Testis (tissue), 3 donors: ENCODE data around the gene ATP4B. TPM values are rescaled to one million over a fixed set of nuclear protein-coding genes. Genes with fewer than 3 reads are reported as not detected.

Experiments used
- DNase-seq: peaks from one replicate; pipeline ENCODE4 v3.0.0-alpha.2; 2019
- H3K27ac ChIP-seq, 2 donors: fragments of 200-600 bp; sonication (generic); one replicate each; pipeline ENCODE4 v1.5.1; 2019
- H3K27me3 ChIP-seq: fragments of 200-600 bp; sonication (generic); one replicate; pipeline ENCODE4 v1.5.1; 2019
- H3K36me3 ChIP-seq: fragments of 200-600 bp; sonication (generic); one replicate; pipeline ENCODE4 v1.5.1; 2017; ENCODE audit warnings: low read depth; ENCODE audit errors: missing control alignments
- H3K4me1 ChIP-seq: fragments of 200-600 bp; sonication (generic); one replicate; pipeline ENCODE4 v1.5.1; 2019
- H3K4me3 ChIP-seq, 2 donors: fragments of 200-600 bp; sonication (generic); one replicate each; pipeline ENCODE4 v1.5.1; 2017 to 2019
- H3K9me3 ChIP-seq: fragments of 200-600 bp; sonication (generic); one replicate; pipeline ENCODE4 v1.5.1; 2017
- POLR2A ChIP-seq: fragments of 450-650 bp; IDR thresholded peaks from one replicate; pipeline ENCODE4 v1.6.1; 2017; ENCODE audit warnings: antibody characterized with exemption, mild to moderate bottlenecking, moderate library complexity
- WGBS, 2 donors: methylation state at CpG; one replicate each; pipeline ENCODE4 v1.1.5; 2018; 5-methylcytosine and 5-hydroxymethylcytosine counted together
- intact Hi-C: fragments of 100-400 bp; cut with DNase I; formaldehyde crosslinking; loops from one replicate; pipeline ENCODE4 v1.15.1; 2023; ENCODE audit warnings: low total_unique reads
- polyA plus RNA-seq: library from polyadenylated mRNA; stranded (reverse); fragments of 350-450 nt; fragmentation: Illumina TruSeq; extraction: RNeasy Lipid Tissue Mini Kit (QIAGEN cat#74804); gene quantifications from one replicate; pipeline ENCODE4 v1.2.3, GENCODE V29; 2014; ENCODE audit warnings: low read depth, low replicate concordance; ENCODE audit not compliant: insufficient read depth
- total RNA-seq, 2 donors: library from RNA; depleted of rRNA; stranded (reverse); fragments of >200 nt; gene quantifications; one replicate each; pipeline ENCODE4 v1.2.3, GENCODE V29; 2016
- TF ChIP-seq, protein P1 (sequence below), 3 experiments: fragments of 450-650 bp in 2 of 3; fragments of 200-600 bp in 1 of 3; sonication (generic) in 1 of 3; IDR thresholded peaks; one replicate each; pipeline ENCODE4 v1.5.1; 2016 to 2019; ENCODE audit warnings: antibody characterized with exemption in 3 of 3, mild to moderate bottlenecking in 2 of 3, moderate library complexity in 1 of 3

ATP4B gene
- total and polyA plus RNA-seq, 3 donors from 2014 or later, result not detected

DNA sequence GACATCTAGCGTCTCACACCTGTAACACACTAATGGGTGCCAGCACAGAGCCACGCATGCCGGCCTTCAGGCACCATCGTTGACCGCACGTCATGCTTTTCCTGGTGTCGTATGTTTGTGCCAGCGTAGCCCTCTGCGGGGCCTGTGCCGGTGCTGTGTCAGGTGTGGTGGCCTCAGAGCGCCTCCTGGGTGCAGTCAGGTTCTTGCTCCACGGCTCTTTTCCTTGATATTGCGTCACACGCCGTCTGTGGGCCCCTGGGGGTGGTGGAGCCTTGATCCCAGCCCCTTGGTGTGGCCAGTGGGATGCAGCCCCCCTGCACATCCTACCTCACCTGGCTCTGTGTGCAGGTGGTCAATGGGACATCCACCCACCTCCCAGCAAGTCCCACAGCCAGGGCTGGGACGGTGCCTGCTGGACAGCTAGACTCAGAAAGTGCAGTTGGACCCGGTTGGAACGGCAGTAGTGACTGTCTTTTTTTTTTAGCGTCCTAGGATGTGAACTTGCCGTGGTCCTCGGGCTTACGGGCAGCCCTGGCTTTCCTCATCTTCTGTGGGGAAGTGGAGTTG lies 48.9 kb downstream of the ATP4B start:
- 94 to 97% methylated on average over 18 to 22 of the region's 22 CpGs for WGBS, 2 donors
- intact Hi-C loops, result no loop called here
- no peak for TF ChIP-seq POLR2A
- TF ChIP-seq, protein P1, sequence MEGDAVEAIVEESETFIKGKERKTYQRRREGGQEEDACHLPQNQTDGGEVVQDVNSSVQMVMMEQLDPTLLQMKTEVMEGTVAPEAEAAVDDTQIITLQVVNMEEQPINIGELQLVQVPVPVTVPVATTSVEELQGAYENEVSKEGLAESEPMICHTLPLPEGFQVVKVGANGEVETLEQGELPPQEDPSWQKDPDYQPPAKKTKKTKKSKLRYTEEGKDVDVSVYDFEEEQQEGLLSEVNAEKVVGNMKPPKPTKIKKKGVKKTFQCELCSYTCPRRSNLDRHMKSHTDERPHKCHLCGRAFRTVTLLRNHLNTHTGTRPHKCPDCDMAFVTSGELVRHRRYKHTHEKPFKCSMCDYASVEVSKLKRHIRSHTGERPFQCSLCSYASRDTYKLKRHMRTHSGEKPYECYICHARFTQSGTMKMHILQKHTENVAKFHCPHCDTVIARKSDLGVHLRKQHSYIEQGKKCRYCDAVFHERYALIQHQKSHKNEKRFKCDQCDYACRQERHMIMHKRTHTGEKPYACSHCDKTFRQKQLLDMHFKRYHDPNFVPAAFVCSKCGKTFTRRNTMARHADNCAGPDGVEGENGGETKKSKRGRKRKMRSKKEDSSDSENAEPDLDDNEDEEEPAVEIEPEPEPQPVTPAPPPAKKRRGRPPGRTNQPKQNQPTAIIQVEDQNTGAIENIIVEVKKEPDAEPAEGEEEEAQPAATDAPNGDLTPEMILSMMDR (IDR thresholded peaks at IDR 0.05), result no peak

DNA sequence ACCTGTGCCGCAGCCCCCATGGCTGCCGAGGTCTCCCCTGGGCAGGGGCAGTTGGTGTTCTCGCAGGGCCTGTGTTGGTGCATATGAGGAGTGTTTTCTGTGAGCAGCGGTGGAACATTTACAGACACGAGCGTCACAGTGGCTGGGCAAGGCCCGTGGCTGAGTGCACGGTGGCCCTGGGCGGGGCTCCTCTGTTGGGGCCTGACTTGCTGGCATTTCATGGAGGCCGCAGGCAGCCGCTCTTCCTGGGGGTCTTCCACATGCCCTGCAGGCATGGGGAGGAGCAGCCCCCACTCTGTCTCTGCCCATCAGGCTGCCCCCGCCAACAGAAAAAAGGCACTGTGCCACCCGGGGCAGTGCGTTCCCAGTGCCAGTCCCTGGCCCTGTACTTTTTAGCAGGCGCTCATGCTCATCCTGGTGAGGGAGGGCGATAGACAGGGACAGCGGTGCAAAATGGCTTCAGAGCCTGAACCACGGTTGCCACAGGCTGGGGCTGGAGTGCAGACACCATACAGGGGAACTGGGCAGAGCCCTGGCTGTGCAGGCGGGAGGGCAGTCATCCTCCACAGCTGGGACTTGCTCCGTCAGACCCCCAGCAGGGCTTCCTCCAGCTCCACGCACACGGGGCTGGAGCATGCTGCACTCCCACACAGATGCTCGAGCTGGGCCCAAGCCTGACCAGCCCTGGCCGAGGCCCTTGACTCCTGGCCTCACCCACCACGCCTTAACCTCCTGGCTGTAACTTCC lies 49.9 kb downstream of the ATP4B start:
- no peaks in the 10 kb centered on the region for H3K36me3 ChIP-seq
- intact Hi-C loops, result no loop called here
- WGBS, 2 donors, result 84 to 90% methylated on average over 11 to 25 of the region's 25 CpGs

More for the DNA sequence above, 48.9 kb downstream of the ATP4B start:
- Histone ChIP-seq H3K36me3 (no peaks in the 10 kb centered on the region), H3K27ac (no peak overlapping the region), H3K9me3 (no peaks in the 10 kb centered on the region), H3K4me1 (peaks cover 14% of the 10 kb centered on the region), H3K27me3 (no peaks in the 10 kb centered on the region), H3K4me3 (no peak overlapping the region)
- no peak for DNase-seq

DNA sequence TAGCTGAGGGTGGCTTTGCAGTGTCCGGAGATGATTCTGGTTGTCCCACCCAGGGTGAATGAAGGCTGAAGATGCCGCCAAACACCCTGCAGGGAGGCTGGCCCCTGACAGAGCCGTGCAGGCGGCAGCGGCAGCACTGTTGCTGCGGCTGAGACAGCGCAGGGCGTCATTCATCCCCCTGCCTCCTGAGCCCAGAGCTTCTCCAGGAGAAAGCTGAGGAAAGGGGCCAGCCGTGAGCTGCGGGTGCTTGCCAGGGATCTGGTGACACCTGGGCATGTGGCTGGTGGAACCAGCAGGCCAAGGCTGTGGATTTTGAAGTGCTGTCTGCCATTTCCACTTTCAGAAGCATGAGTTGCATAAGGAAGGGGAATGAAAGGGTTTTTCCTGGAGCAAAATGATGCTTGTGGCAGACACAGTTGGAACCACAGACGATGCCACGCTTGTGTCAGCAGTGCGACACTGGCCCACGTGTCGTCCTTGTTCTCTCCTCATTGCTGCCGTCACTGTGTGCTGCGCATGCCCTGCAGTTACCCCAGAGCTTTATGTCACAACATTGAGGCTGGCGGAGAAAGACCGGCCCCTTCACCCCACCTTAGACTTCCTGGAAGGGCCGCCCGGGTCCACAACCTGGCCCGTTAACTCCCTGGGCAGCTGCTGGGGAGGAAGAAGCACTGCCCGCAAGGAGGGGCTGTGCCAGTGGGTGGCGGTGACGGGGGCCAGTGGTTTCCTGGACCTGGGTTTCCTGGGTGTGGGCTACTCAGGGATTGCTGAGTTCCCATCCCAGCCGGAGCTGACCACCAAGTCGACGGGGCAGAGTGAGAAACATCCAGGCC lies 50.7 kb downstream of the ATP4B start:
- intact Hi-C loops, result no loop called here
- no peaks in the 10 kb centered on the region for H3K27me3 ChIP-seq
- peaks cover 15% of the 10 kb centered on the region for H3K4me1 ChIP-seq
- H3K36me3 ChIP-seq, result no peaks in the 10 kb centered on the region
- no peak for DNase-seq
- H3K4me3 ChIP-seq, result no peak overlapping the region
- H3K27ac ChIP-seq, result no peak overlapping the region
- H3K9me3 ChIP-seq, result no peaks in the 10 kb centered on the region
- TF ChIP-seq, protein P1 (IDR thresholded peaks at IDR 0.05), result no peak
- whole genome bisulfite sequencing, 2 donors, result 85 to 86% methylated on average over 13 to 28 of the region's 28 CpGs

More for the DNA sequence above, 49.9 kb downstream of the ATP4B start:
- Histone ChIP-seq H3K4me1 (peaks cover 15% of the 10 kb centered on the region), H3K4me3 (no peak overlapping the region), H3K27me3 (no peaks in the 10 kb centered on the region), H3K9me3 (no peaks in the 10 kb centered on the region), H3K27ac (no peak overlapping the region)
- DNase-seq, result no peak
- TF ChIP-seq, protein P1 (IDR thresholded peaks at IDR 0.05), result no peak
- no peak for TF ChIP-seq POLR2A

DNA sequence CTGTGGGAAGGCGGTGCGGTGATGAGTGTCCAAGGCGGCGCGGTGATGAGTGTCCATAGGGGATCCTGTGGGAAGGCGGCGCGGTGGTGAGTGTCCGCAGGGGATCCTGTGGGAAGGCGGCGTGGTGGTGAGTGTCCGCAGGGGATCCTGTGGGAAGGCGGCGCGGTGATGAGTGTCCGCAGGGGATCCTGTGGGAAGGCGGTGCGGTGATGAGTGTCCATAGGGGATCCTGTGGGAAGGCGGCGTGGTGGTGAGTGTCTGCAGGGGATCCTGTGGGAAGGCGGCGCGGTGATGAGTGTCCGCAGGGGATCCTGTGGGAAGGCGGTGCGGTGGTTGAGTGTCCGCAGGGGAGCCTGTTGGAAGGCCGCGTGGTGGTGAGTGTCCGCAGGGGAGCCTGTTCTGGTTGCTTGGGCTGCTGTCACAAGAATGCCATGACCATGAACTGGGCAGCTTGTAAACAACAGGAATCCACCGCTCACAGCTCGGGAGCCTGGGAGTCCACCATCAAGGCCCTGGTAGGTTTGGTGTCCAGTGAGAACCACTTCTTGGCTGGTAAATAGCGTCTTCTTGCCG lies 52.0 kb downstream of the ATP4B start:
- WGBS, 2 donors, result 97% methylated on average over 34 of the region's 34 CpGs
- peaks cover 15% of the 10 kb centered on the region for H3K4me1 ChIP-seq
- no peaks in the 10 kb centered on the region for H3K9me3 ChIP-seq
- TF ChIP-seq, protein P1 (IDR thresholded peaks at IDR 0.05), result no peak
- TF ChIP-seq POLR2A, result no peak
- H3K27ac ChIP-seq, result no peak overlapping the region
- H3K4me3 ChIP-seq, result no peak overlapping the region
- no peaks in the 10 kb centered on the region for H3K36me3 ChIP-seq
- H3K27me3 ChIP-seq, result no peaks in the 10 kb centered on the region
- intact Hi-C loops, result no loop called here
- DNase-seq, result no peak
